Osteocyte (in vitro differentiated cells): Measurements from ENCODE around the gene RCE1. TPM values are rescaled to one million over a fixed set of nuclear protein-coding genes. Genes with fewer than 3 reads are reported as not detected.

ENCODE experiments used
- DNase-seq: peaks from one replicate; pipeline ENCODE4 v3.0.0; 2021; ENCODE audit warnings: mixed read lengths; ENCODE audit not compliant: unreplicated experiment; ENCODE audit errors: extremely low spot score
- H3K27ac Mint-ChIP-seq: one replicate; pipeline ENCODE4 v1.8.0; 2021; ENCODE audit warnings: mild to moderate bottlenecking, mixed read lengths; ENCODE audit not compliant: unreplicated experiment
- H3K27me3 Mint-ChIP-seq: one replicate; pipeline ENCODE4 v1.8.0; 2021; ENCODE audit warnings: mixed read lengths; ENCODE audit not compliant: unreplicated experiment
- H3K36me3 Mint-ChIP-seq: one replicate; pipeline ENCODE4 v1.8.0; 2021; ENCODE audit warnings: mixed read lengths; ENCODE audit not compliant: unreplicated experiment
- H3K4me1 Mint-ChIP-seq: one replicate; pipeline ENCODE4 v1.8.0; 2021; ENCODE audit warnings: mixed read lengths; ENCODE audit not compliant: unreplicated experiment
- H3K4me3 Mint-ChIP-seq: one replicate; pipeline ENCODE4 v1.8.0; 2021; ENCODE audit warnings: mild to moderate bottlenecking, moderate library complexity, mixed read lengths; ENCODE audit not compliant: unreplicated experiment
- H3K9me3 Mint-ChIP-seq: one replicate; pipeline ENCODE4 v1.8.0; 2021; ENCODE audit warnings: mixed read lengths; ENCODE audit not compliant: unreplicated experiment
- total RNA-seq: library from RNA; stranded (reverse); gene quantifications from 2 replicates; pipeline ENCODE4 v1.2.1, GENCODE V29; 2021
- TF ChIP-seq, protein P1 (sequence below): fragments of 200-600 bp; sonication (generic); IDR thresholded peaks from 2 replicates; pipeline ENCODE4 v1.5.0; 2021; ENCODE audit warnings: antibody characterized with exemption, mild to moderate bottlenecking, moderate library complexity

The RCE1 gene
- total RNA-seq, 1 donor from 2014 or later: 20.3 TPM

DNA sequence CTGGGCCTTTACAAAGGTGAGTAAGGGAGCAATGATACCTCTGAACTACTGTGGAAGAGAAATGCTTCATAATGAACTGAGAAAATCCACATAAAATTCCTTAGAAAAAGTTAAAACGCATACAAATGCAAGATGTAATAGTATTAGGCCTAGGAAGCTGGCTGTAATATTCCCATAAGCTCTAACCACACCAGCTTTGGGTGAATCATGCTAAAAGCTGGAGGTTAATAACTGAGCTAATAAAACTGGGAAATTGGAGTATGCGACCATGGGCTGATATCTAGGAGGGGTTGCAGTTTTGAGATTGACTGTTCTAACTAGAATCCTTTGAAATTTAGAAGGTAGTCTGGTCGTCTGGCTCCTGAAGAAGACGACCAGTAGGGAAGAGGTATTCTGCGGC is 28.6 kb upstream of the RCE1 start:
- H3K4me3 Mint-ChIP-seq: no peak overlapping the region
- TF ChIP-seq, protein P1, sequence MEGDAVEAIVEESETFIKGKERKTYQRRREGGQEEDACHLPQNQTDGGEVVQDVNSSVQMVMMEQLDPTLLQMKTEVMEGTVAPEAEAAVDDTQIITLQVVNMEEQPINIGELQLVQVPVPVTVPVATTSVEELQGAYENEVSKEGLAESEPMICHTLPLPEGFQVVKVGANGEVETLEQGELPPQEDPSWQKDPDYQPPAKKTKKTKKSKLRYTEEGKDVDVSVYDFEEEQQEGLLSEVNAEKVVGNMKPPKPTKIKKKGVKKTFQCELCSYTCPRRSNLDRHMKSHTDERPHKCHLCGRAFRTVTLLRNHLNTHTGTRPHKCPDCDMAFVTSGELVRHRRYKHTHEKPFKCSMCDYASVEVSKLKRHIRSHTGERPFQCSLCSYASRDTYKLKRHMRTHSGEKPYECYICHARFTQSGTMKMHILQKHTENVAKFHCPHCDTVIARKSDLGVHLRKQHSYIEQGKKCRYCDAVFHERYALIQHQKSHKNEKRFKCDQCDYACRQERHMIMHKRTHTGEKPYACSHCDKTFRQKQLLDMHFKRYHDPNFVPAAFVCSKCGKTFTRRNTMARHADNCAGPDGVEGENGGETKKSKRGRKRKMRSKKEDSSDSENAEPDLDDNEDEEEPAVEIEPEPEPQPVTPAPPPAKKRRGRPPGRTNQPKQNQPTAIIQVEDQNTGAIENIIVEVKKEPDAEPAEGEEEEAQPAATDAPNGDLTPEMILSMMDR: no peak
- H3K27ac Mint-ChIP-seq: no peak overlapping the region
- no peaks in the 10 kb centered on the region for H3K4me1 Mint-ChIP-seq
- no peaks in the 10 kb centered on the region for H3K27me3 Mint-ChIP-seq
- DNase-seq: no peak
- H3K9me3 Mint-ChIP-seq: no peaks in the 10 kb centered on the region
- H3K36me3 Mint-ChIP-seq: peaks cover 9% of the 10 kb centered on the region

DNA sequence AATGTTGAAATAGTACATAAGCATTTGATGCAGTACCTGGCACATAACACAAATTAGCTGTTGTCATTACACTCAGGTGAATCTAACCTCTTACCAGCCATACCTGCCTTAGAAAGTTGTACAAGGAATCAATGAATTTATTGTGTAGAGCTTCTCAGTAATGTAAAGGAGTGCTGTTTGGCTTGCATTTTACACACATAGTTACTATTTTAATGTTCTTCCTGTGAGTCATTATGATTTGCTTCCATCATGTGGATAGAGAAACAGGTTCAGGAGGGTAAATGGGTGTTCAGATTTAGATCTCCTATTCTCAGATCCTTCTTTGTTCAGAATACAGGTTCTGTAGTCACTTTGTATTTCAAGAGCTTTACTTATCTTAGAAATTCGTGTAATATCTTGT is 27.6 kb upstream of the RCE1 start:
- H3K27ac Mint-ChIP-seq: no peak overlapping the region

DNA sequence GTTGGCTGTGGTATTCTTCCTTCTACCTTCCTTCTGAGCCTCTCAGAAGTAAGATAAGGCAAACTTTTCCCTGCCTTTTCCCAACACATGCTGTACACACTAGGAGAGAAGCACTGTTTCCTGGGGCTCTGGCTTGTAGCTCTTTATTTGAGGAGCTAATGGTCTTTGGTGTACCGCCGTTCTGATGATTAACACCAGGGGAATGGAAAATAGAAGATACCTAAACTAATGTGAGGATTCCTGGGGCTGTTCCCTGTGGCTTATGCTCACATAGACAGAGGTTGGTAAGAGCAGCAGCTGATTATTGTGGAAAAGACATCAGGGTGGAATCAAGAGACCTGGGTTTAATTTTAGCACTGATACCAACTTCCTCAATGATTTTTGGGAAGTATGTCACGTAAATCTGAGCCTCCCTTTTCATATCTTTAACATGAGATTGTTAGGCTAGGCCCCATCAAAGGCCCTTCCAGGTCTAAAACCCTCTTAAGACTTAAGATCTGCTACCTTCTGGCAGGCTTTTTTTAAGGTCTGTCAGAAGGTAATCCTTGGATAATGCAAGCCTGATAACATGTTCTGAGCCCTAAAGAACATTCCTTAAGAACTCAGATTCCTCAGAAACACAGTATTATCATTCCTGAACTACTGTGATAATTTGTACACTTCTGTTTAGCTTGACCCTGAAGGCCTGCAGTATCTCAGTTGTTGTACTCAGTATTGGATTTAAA is 24.8 kb upstream of the RCE1 start:
- Mint-ChIP-seq H3K9me3 (no peaks in the 10 kb centered on the region), H3K27ac (no peak overlapping the region), H3K4me1 (no peaks in the 10 kb centered on the region), H3K27me3 (no peaks in the 10 kb centered on the region), H3K4me3 (no peak overlapping the region), H3K36me3 (peaks cover 15% of the 10 kb centered on the region)
- no peak for DNase-seq
- TF ChIP-seq, protein P1: no peak

More for the DNA sequence above, 27.6 kb upstream of the RCE1 start:
- DNase-seq: no peak
- Mint-ChIP-seq H3K4me1 (no peaks in the 10 kb centered on the region), H3K27me3 (no peaks in the 10 kb centered on the region), H3K9me3 (no peaks in the 10 kb centered on the region), H3K36me3 (peaks cover 9% of the 10 kb centered on the region), H3K4me3 (no peak overlapping the region)
- TF ChIP-seq, protein P1: no peak

- Mint-ChIP-seq H3K9me3 (no peaks in the 10 kb centered on the region), H3K27me3 (no peaks in the 10 kb centered on the region), H3K27ac (no peak overlapping the region), H3K4me1 (no peaks in the 10 kb centered on the region), H3K4me3 (no peak overlapping the region), H3K36me3 (peaks cover 12% of the 10 kb centered on the region)
- DNase-seq: no peak
- TF ChIP-seq, protein P1: no peak
Measured at GRCh38 chr11:66820381-66820780, 22.9 kb upstream of the RCE1 start.

DNA sequence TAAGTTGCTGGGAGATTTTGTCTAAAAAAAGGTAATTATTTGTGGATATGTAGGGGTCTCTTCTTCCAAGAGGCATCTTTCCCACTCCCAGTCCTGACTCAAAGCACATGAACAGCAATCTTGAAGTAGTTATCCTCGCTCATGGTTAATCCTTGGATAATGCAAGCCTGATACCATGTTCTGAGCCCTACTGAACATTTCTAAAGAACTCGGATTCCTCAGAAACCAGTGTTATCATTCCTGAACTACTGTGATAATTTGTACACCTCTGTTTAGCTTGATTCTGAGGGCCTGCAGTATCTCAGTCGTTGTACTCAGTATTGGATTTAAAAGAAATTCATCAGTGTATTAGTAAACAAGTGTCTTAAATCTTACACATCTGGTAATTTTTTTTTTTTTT is 22.3 kb upstream of the RCE1 start:
- H3K4me1 Mint-ChIP-seq: no peaks in the 10 kb centered on the region
- H3K4me3 Mint-ChIP-seq: no peak overlapping the region
- DNase-seq: no peak
- H3K36me3 Mint-ChIP-seq: peaks cover 11% of the 10 kb centered on the region
- H3K27me3 Mint-ChIP-seq: no peaks in the 10 kb centered on the region
- H3K27ac Mint-ChIP-seq: no peak overlapping the region
- no peaks in the 10 kb centered on the region for H3K9me3 Mint-ChIP-seq
- TF ChIP-seq, protein P1: no peak
